Calu3 (cell line): Measurements from ENCODE around the gene MYO5A. TPM values are rescaled to one million over a fixed set of nuclear protein-coding genes. Genes with fewer than 3 reads are reported as not detected.

Experiments used
- BruUV-seq: library from RNA; stranded (reverse); fragments of 400-500 nt; replicated peaks from 2 replicates; lab custom pipeline; 2021; lab: Mats Ljungman, UMichigan
- CTCF ChIA-PET: fragments of 300-600 bp; sonication (Branson Sonifier 250); formaldehyde crosslinking; loops from one replicate; lab custom pipeline; 2022; ENCODE audit warnings: antibody characterized with exemption; lab: Charles Lee
- DNase-seq: peaks from one replicate; pipeline ENCODE4 v3.0.0; 2022
- H3K27ac Mint-ChIP-seq: one replicate; pipeline ENCODE4 v1.8.0; 2022; ENCODE audit warnings: mixed read lengths; ENCODE audit not compliant: unreplicated experiment
- H3K27me3 Mint-ChIP-seq: one replicate; pipeline ENCODE4 v1.8.0; 2022; ENCODE audit warnings: mixed read lengths; ENCODE audit not compliant: unreplicated experiment
- H3K36me3 Mint-ChIP-seq: one replicate; pipeline ENCODE4 v1.8.0; 2022; ENCODE audit warnings: mild to moderate bottlenecking, moderate library complexity, mixed read lengths; ENCODE audit not compliant: insufficient read depth, unreplicated experiment
- H3K4me1 Mint-ChIP-seq: one replicate; pipeline ENCODE4 v1.8.0; 2022; ENCODE audit warnings: mild to moderate bottlenecking, low read depth, mixed read lengths; ENCODE audit not compliant: unreplicated experiment
- H3K4me3 Mint-ChIP-seq: one replicate; pipeline ENCODE4 v1.8.0; 2022; ENCODE audit warnings: mild to moderate bottlenecking, low read depth, moderate library complexity, mixed read lengths; ENCODE audit not compliant: unreplicated experiment
- H3K9me3 Mint-ChIP-seq: one replicate; pipeline ENCODE4 v1.8.0; 2022; ENCODE audit warnings: low read depth, mixed read lengths; ENCODE audit not compliant: unreplicated experiment
- CTCF ChIP-seq: fragments of 200-600 bp; IDR thresholded peaks from one replicate; pipeline ENCODE4 v1.8.0; 2022; ENCODE audit warnings: antibody characterized with exemption; ENCODE audit not compliant: unreplicated experiment
- intact Hi-C: fragments of 100-400 bp; cut with micrococcal nuclease; formaldehyde crosslinking; loops from one replicate; pipeline ENCODE4 v1.10.0; 2022; ENCODE audit not compliant: unreplicated experiment
- total RNA-seq: library from RNA; stranded (reverse); gene quantifications from 2 replicates; pipeline ENCODE4 v1.2.3, GENCODE V29; 2022

The MYO5A gene
- total RNA-seq, 1 experiment from 2014 or later: 6.1 TPM

GRCh38 chr15:52414936-52415335 lies 113.7 kb downstream of the MYO5A start:
- no peaks in the 10 kb centered on the region for H3K9me3 Mint-ChIP-seq
- no peaks in the 10 kb centered on the region for H3K4me1 Mint-ChIP-seq
- no peaks in the 10 kb centered on the region for H3K36me3 Mint-ChIP-seq
- no peak overlapping the region for H3K4me3 Mint-ChIP-seq
- no peak overlapping the region for H3K27ac Mint-ChIP-seq
- BruUV-seq: no TSS peak
- DNase-seq: no peak
- H3K27me3 Mint-ChIP-seq: no peaks in the 10 kb centered on the region
- no peak for TF ChIP-seq CTCF
- CTCF ChIA-PET: no interaction called here
- intact Hi-C loops: no loop called here

- no peaks in the 10 kb centered on the region for H3K36me3 Mint-ChIP-seq
- no peak for DNase-seq
- no peak overlapping the region for H3K4me3 Mint-ChIP-seq
- H3K27ac Mint-ChIP-seq: no peak overlapping the region
- no peaks in the 10 kb centered on the region for H3K9me3 Mint-ChIP-seq
- no peaks in the 10 kb centered on the region for H3K27me3 Mint-ChIP-seq
- CTCF ChIA-PET: no interaction called here
- no peak for TF ChIP-seq CTCF
- intact Hi-C loops: no loop called here
- no TSS peak for BruUV-seq
- H3K4me1 Mint-ChIP-seq: no peaks in the 10 kb centered on the region
Observed at GRCh38 chr15:52408823-52409222, 119.9 kb downstream of the MYO5A start.

GRCh38 chr15:52407374-52407773 lies 121.3 kb downstream of the MYO5A start:
- no TSS peak for BruUV-seq
- Mint-ChIP-seq H3K27ac (no peak overlapping the region), H3K27me3 (no peaks in the 10 kb centered on the region), H3K4me1 (no peaks in the 10 kb centered on the region), H3K36me3 (no peaks in the 10 kb centered on the region), H3K4me3 (no peak overlapping the region), H3K9me3 (no peaks in the 10 kb centered on the region)
- DNase-seq: no peak
- TF ChIP-seq CTCF: no peak
- intact Hi-C loops: no loop called here
- CTCF ChIA-PET: interaction anchor here (0.7 kb wide), 1 partner anchor 26 kb away, joined by 3 read pairs; no protein-coding TSS in a partner anchor

- Mint-ChIP-seq H3K36me3 (no peaks in the 10 kb centered on the region), H3K27me3 (no peaks in the 10 kb centered on the region), H3K27ac (no peak overlapping the region), H3K4me1 (no peaks in the 10 kb centered on the region), H3K4me3 (no peak overlapping the region), H3K9me3 (no peaks in the 10 kb centered on the region)
- no TSS peak for BruUV-seq
- CTCF ChIA-PET: interaction anchor here (0.7 kb wide), 1 partner anchor 27 kb away, joined by 3 read pairs; no protein-coding TSS in a partner anchor
- TF ChIP-seq CTCF: no peak
- intact Hi-C loops: no loop called here
- no peak for DNase-seq
Observed at GRCh38 chr15:52406601-52407000, 122.1 kb downstream of the MYO5A start.
